Fibroblast of lung (primary cell): ENCODE results near the gene PXDN. TPM values are rescaled to one million over a fixed set of nuclear protein-coding genes. Genes with fewer than 3 reads are reported as not detected.

Source experiments
- DNase-seq, 2 donors: peaks; one replicate each; pipeline versions ENCODE4 v3.0.0 to v3.0.0-alpha.2; 2010; ENCODE audit warnings: low read depth in 2 of 2
- H2AFZ ChIP-seq: 2 replicates; pipeline ENCODE4 v1.5.1; 2012; ENCODE audit warnings: low read length, control low read depth, inconsistent platforms
- H3K27ac ChIP-seq: 2 replicates; pipeline ENCODE4 v1.5.1; 2011; ENCODE audit warnings: low read length, control low read depth; ENCODE audit not compliant: insufficient read depth
- H3K27me3 ChIP-seq: 2 replicates; pipeline ENCODE4 v1.5.1; 2011; ENCODE audit warnings: mild to moderate bottlenecking, low read length; ENCODE audit not compliant: control insufficient read depth, insufficient read depth
- H3K36me3 ChIP-seq: 2 replicates; pipeline ENCODE4 v1.5.1; 2011; ENCODE audit warnings: low read length; ENCODE audit not compliant: control insufficient read depth, insufficient read depth
- H3K4me1 ChIP-seq: 2 replicates; pipeline ENCODE4 v1.5.1; 2011; ENCODE audit warnings: low read length; ENCODE audit not compliant: control insufficient read depth, insufficient read depth; ENCODE audit errors: extremely low read depth
- H3K4me2 ChIP-seq: 2 replicates; pipeline ENCODE4 v1.5.1; 2011; ENCODE audit warnings: low read length, control low read depth; ENCODE audit not compliant: insufficient read depth; ENCODE audit errors: extremely low read depth
- H3K4me3 ChIP-seq, 4 experiments: fragments of 200-600 bp in 1 of 4; sonication (generic) in 1 of 4; replicated peaks in 1 of 4; 2 replicates each; pipeline ENCODE4 v1.5.1; 2011 to 2016; ENCODE audit warnings: low read length in 4 of 4, low read depth in 3 of 4, mild to moderate bottlenecking in 3 of 4, control low read depth in 2 of 4, inconsistent platforms in 1 of 4, mixed read lengths in 1 of 4; ENCODE audit not compliant: insufficient read depth in 1 of 4; ENCODE audit errors: control extremely low read depth in 1 of 4
- H3K79me2 ChIP-seq: 2 replicates; pipeline ENCODE4 v1.5.1; 2012; ENCODE audit warnings: mild to moderate bottlenecking, low read length, inconsistent platforms; ENCODE audit not compliant: control insufficient read depth, insufficient read depth
- H3K9ac ChIP-seq: 2 replicates; pipeline ENCODE4 v1.5.1; 2011; ENCODE audit warnings: mild to moderate bottlenecking, low read length, control low read depth; ENCODE audit not compliant: insufficient read depth
- H3K9me3 ChIP-seq: 2 replicates; pipeline ENCODE4 v1.5.1; 2012; ENCODE audit warnings: low read depth, low read length; ENCODE audit not compliant: control insufficient read depth, insufficient read depth
- H4K20me1 ChIP-seq: 2 replicates; pipeline ENCODE4 v1.5.1; 2011; ENCODE audit warnings: low read length; ENCODE audit not compliant: control insufficient read depth, insufficient read depth; ENCODE audit errors: extremely low read depth
- CTCF ChIP-seq, 2 donors: IDR thresholded peaks in 1 of 2; conservative IDR thresholded peaks in 1 of 2; 1 replicate in 1 of 2; 2 replicates in 1 of 2; pipeline ENCODE4 v1.5.1; 2011 to 2012; ENCODE audit warnings: low read length in 2 of 2, control low read depth in 1 of 2, inconsistent platforms in 1 of 2, low read depth in 1 of 2, mild to moderate bottlenecking in 1 of 2
- EZH2 ChIP-seq: IDR thresholded peaks from 2 replicates; pipeline ENCODE4 v1.5.1; 2012; ENCODE audit warnings: low read length, control low read depth, mild to moderate bottlenecking; ENCODE audit errors: missing control alignments
- polyA plus RNA-seq, 2 donors: library from polyadenylated mRNA; depleted of rRNA in 1 of 2; stranded (reverse) in 1 of 2; unstranded in 1 of 2; fragments of >200 nt; gene quantifications; 2 replicates each; pipeline ENCODE4 v1.2.1, GENCODE V29; 2011 to 2012; ENCODE audit warnings: missing spikeins in 1 of 2
- total RNA-seq: library from RNA; depleted of rRNA; stranded (reverse); fragments of >200 nt; gene quantifications from 2 replicates; pipeline ENCODE4 v1.2.1, GENCODE V29; 2014

PXDN gene
- total and polyA plus RNA-seq, 2 donors (not counting 1 experiment from before 2014, with no cell fraction given) = 153 to 298 TPM

- peaks cover 26% of the 10 kb centered on the region for H3K36me3 ChIP-seq
- TF ChIP-seq CTCF (conservative IDR thresholded peaks at IDR 0.05 in 1 of 2, IDR thresholded peaks at IDR 0.05 in 1 of 2; ENCODE audit: low read depth in 1 of 2, low read length in 2 of 2) = no peak
- no peak for TF ChIP-seq EZH2
- H3K27me3 ChIP-seq = no peaks in the 10 kb centered on the region
- no peaks in the 10 kb centered on the region for H4K20me1 ChIP-seq
- no peak overlapping the region for H2AFZ ChIP-seq
- no peak for DNase-seq
- H3K9me3 ChIP-seq = no peaks in the 10 kb centered on the region
- no peak overlapping the region for H3K27ac ChIP-seq
- no peak overlapping the region for H3K9ac ChIP-seq
- H3K4me2 ChIP-seq = no peak overlapping the region
- peaks cover 3% of the 10 kb centered on the region for H3K79me2 ChIP-seq
- peaks cover 7% of the 10 kb centered on the region for H3K4me1 ChIP-seq
- no peak overlapping the region for H3K4me3 ChIP-seq
These were observed 56.2 kb downstream of the PXDN start for GRCh38 chr2:1688161-1688560.

- no peak overlapping the region for H3K9ac ChIP-seq
- no peaks in the 10 kb centered on the region for H3K27me3 ChIP-seq
- peaks cover 22% of the 10 kb centered on the region for H3K36me3 ChIP-seq
- no peak overlapping the region for H3K27ac ChIP-seq
- H3K4me2 ChIP-seq = no peak overlapping the region
- no peaks in the 10 kb centered on the region for H3K79me2 ChIP-seq
- no peak overlapping the region for H3K4me3 ChIP-seq
- DNase-seq = peak in 1 of 2 donors; percentile 68
- no peaks in the 10 kb centered on the region for H4K20me1 ChIP-seq
- no peaks in the 10 kb centered on the region for H3K9me3 ChIP-seq
- peaks cover 7% of the 10 kb centered on the region for H3K4me1 ChIP-seq
- TF ChIP-seq EZH2 (no peak), CTCF (conservative IDR thresholded peaks at IDR 0.05 in 1 of 2, IDR thresholded peaks at IDR 0.05 in 1 of 2; ENCODE audit: low read depth in 1 of 2, low read length in 2 of 2) (no peak)
- no peak overlapping the region for H2AFZ ChIP-seq
These were observed 57.1 kb downstream of the PXDN start for GRCh38 chr2:1687254-1687653.

GRCh38 chr2:1686784-1687105, 57.6 kb downstream of the PXDN start:
- no peaks in the 10 kb centered on the region for H3K9me3 ChIP-seq
- no peaks in the 10 kb centered on the region for H3K79me2 ChIP-seq
- no peak overlapping the region for H2AFZ ChIP-seq
- no peak overlapping the region for H3K4me3 ChIP-seq
- no peaks in the 10 kb centered on the region for H3K27me3 ChIP-seq
- no peak overlapping the region for H3K9ac ChIP-seq
- no peak overlapping the region for H3K27ac ChIP-seq
- no peak for TF ChIP-seq CTCF (conservative IDR thresholded peaks at IDR 0.05 in 1 of 2, IDR thresholded peaks at IDR 0.05 in 1 of 2; ENCODE audit: low read depth in 1 of 2, low read length in 2 of 2)
- no peak for TF ChIP-seq EZH2
- no peak overlapping the region for H3K4me2 ChIP-seq
- peaks cover 7% of the 10 kb centered on the region for H3K4me1 ChIP-seq
- DNase-seq = peak; percentile 86 to 96
- H3K36me3 ChIP-seq = peaks cover 19% of the 10 kb centered on the region
- H4K20me1 ChIP-seq = no peaks in the 10 kb centered on the region
